Activated gamma-delta T cell treated with Interleukin-2 at 50 U/mL for 16 hours (primary cell): ENCODE measurements around the gene ARR3.
"Not testable (repeated sequence)": the region's sequence is repeated elsewhere in the genome, so short reads cannot be mapped to it uniquely, and the experiment has no call there.

ENCODE experiments used
- DNase-seq: peaks from one replicate; pipeline ENCODE4 v3.0.0-alpha.2; 2020

The ARR3 gene

GRCh38 chrX:70268034-70268433, at the start of gene ARR3:
Gene ARR3, plus strand, starts transcription at chrX:70268334. Its CDS starts 1,052 bp downstream, at chrX:70269386.
- no peak for DNase-seq

DNA sequence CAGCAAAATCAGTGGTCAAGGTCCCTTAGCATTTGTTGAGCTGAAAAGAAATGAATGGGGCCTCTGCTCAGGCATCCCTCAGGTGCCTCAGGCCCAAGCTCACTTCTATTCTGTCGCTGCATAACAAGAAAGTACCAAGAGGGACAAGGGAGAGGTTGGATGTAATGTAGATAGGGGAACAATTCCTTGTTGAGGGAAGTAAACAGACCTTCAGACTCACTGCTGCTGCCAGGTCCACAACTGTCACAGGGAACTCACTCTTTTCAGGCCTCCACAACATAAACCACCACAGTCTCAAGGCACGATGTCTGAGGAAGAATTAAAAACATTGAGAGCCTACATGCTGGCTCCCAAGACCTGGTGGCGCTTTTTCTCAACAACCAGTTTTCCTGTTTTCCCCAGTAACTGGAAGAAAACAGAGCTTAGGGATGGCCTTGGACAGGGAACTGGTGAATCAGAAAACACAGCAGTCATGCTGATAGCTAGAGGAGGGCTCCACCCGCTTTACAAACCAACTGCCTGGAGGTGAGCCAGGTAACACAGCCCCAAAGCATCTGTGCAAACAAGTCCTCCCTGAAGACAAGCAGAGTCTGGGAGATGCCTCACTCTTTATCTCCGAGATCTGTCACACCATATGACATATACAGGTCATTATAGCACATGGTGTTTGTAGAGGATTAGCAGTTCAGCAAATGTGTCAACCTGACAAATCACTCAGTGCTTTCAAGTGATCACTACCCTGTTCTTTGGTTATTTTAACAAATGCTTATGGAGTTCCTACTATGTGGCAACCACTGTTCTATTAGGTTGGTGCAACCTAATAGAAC, 48.0 kb upstream of the ARR3 start:
- DNase-seq, result no peak

GRCh38 chrX:70226048-70226447, 42.1 kb upstream of the ARR3 start:
- no peak for DNase-seq

- DNase-seq, result no peak
These were observed 41.4 kb upstream of the ARR3 start for GRCh38 chrX:70226687-70227086.

GRCh38 chrX:70231666-70232065, 36.5 kb upstream of the ARR3 start:
- DNase-seq, result no peak

DNA sequence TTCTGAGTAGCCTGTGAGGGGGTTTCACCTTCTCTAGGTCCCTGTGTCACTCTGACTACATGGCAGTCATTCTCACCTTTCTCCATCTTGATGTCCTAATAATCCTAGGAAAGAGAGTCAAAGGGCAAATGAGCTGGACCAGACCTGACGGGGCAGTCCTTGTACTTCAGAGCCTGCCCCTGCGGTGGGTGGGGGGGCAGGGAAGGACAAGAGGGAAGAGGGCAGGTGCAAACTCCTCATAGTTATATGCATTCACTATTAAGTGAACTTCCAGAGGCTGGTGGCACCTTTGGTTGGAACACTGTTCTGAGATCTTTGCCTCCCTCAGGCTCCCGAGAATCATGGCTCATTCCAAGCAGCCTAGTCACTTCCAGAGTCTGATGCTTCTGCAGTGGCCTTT, 33.8 kb upstream of the ARR3 start, which contains the start of gene AWAT1:
Gene AWAT1 (plus strand): TSS at position 301 of the 400 bp plus-strand sequence. CDS start 41 bp downstream, at position 342.
- DNase-seq, result no peak

DNA sequence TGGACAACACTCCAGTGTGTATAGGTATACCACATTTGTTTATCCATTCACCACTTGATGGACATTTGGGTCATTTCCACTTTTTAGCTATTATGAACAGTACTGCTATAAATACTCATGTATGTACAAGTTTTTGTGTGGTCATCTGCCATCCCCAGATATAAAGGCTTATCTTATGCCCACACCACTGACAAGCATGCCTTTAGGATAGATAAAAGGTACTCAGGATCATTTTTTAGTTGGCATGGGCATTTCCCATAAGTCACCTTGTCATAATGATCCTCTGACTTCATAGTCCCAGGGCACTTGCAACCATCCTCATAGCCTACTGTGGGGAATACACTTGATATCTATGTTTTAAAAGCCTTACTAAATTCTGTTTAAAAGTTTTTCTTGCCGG, 27.4 kb upstream of the ARR3 start:
- DNase-seq, result no peak

DNA sequence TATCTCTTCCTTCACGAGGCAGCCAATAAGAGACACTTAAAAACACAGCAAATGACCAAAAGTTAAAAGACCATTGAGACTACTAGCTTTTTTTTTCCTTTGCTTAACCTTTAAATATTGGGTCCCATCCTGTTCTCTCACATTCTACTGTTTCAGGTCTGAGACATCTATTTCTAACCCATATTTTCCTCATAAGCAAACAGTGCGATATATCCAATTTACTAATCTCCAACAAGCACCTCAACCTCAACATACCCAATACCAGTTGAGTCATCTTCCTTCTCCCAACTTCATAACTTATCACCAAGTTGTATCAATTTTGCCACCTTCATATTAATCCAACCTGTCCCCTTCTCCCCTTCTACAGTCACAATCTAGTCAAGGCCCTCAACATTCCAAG, 26.6 kb upstream of the ARR3 start:
- DNase-seq, result no peak

DNA sequence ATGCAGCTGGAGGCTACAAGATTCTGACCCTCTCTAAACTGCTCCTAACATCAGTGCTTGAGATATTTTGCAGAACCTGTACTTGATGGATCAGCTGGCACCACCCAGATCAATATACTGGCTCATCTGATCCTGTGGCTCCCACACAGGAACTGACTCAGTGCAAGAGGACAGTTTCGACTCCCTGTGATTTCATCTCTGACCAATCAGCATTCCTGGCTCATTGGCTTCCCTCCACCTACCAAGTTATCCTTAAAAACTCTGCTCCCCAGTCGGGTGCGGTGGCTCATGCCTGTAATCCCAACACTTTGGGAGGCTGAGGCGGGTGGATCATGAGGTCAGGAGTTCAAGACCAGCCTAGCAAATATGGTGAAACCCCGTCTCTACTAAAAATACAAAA, 24.5 kb upstream of the ARR3 start:
- not testable (repeated sequence) for DNase-seq

DNA sequence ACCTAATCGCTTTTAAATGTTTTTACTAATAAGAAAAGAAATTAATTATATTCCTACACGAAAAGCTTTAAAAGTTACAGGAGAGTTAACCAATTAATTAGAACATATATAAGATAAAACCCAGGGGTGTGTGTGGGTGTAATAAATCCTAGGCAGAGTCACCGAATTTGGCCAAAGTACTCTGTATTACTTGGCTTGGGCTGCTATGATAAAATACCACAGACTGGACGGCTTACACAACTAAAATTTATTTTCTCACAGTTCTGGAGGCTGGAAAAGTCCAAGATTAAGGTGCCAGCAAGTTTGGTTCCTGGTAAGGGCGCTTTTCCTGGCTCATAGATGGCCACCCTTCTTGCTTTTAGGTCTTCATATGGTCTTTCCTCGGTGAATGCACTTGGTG, 23.3 kb upstream of the ARR3 start:
- no peak for DNase-seq

DNA sequence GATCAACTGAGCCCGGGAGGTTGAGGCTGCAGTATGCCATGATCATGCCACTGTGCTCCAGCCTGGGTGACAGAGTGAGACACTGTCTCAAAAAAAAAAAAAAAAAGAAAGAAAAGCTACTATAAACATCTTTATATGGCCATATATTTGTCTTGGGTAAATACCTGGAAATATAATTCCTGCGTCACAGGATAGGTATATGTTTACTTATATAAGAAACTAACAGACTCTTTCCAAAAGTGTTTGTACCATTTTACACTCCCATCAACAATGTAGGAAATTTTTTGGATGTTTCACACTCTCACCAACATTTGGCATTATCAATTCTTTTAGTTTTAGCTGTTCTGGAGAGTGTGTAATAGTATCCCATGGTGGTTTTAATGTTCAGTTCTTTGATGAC, 20.9 kb upstream of the ARR3 start:
- DNase-seq, result no peak

DNA sequence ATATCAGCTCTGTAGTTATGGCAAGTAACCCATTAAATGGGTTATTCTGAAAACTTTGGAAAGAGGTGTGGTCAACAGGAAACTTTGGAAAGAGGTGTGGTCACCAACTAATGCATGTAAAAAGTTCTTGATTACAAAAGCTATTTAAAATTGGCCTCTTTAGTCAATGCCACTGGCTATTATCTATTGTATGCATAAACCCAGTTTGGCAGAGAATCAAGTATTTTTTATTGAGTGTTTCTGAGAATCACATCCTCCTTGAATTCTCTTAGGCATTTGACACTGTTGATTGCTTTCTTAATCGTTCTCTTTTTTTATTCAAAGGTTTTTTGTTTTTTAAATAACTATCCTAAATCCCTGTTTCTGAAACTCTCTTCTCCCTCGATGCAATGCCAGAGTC, 15.6 kb upstream of the ARR3 start:
- no peak for DNase-seq

DNA sequence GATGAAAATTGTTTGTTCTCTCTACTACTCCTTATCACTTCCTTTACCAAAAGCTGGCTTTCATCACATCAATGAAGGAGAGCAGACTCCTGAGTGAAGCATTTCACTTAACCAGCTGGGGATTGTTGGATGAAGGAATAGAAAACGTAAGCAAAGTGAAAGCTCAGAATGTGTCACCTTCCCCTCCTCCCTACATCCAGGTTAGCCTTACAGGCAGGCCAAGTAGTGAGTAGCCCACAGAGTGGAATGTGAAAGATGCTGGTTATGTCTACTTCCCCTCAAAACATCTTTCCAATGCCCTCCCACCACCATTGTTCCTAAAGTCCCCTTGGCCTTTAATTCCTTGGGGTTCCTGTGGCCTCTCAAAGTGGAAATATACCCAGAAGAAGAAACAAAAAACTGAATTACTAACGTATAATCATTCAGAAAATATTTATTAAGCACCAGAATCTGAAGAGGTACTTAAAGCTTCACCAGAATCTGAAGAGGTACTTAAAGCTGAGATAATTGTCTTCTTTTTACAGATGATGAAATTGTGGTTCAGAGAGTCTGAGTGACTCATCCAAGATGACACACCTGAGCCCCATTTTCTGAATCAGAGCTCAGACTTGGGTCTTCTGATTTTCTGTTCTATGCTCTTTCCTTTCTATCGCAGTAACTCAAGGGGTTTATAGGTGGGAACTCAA, 14.6 kb upstream of the ARR3 start:
- DNase-seq, result no peak

DNA sequence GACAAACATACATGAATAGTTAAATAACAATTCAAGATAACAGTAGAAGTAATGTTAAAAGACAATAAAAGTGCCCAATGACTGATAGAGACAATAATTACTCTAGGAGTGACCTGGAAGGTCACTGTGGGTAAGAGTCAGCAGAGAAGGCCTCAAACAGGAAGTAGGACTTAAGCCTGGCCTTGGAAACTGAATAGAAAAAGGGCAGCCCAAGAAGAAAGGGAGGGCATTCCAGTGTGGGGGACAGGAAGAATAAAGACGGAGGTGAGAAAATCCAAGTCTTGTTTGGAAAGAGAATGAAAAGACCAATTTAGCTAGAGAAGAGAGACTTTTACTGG, 14.1 kb upstream of the ARR3 start:
- DNase-seq, result no peak

- no peak for DNase-seq
These were observed 13.2 kb upstream of the ARR3 start for GRCh38 chrX:70254909-70255308.

DNA sequence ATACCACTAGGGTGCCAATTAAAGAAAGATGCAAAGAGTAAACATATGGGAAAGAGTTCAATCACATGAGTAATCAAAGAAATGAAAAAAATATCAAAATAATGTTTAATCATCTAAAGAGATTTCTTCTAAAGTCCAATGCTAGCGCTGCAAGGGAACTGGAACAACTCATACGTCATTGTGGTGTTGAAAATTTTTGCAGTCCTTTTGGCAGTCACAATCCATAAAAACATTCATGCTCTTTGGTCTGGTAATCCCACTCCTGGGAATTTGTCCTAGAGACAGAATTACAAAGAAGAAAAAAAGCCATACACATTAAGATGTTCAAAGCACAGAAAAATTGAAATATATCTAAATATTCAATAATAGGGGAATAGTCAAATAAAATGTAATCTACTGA, 12.7 kb upstream of the ARR3 start:
- DNase-seq, result no peak

DNA sequence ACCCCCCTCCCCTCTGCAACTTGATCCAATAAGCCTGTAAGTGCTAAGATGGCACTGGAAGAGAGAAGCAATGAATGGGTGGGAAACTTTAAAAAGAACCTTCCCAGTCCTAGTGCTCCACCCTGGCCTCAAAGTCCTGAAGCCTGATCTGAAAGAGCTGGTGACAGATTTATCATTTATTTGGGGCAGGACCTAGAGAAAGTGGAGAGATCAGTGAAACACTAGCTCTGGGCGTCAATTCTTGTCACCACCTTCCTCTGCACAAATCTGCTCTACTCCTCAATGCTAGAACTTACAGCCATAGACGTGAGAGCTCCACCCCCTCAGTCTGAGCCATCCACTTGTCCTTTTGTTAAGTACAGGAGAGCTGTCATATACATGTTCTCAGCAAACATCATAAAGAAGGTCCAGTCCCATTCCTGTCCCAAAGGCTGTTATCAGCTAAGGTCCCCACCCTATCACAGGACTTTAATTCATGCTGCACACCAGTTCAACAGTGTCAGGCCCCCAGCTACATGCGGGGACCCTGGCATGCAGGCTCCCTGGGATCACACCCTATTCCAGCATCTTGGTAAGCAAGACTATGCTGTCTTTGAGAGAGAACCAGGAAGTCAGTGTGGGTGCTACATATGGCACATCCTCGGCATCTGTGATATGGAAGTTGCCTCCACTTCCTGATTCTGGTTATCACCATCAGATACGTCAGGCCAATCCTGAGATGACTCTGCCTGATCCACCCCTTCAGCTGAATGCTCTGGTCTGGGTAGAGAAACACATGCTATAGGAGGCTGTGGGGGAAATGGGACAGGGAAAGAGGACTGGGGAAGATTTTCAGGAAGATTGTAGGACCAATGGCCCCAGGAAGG, 10.5 kb upstream of the ARR3 start:
- DNase-seq, result no peak

DNA sequence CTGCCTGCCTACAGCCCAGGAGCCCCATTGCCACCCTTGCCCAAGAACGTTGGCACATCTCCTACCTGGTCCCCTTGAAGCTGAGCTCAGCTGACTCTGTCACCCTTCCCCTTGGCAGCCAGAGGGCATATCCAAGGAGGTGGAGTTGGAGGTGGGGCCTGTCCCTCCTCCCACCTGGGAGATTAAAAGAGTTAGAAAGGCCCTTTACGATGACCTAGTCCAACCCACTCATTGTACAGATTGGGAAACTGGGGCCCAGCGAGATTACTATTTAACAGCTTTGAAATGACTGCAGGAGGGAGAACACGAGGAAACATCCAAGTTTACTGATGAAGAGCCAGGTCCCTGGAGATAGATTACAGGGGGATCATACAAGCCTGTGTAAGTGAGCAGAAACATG, 8.0 kb upstream of the ARR3 start, which contains the start of gene P2RY4:
Gene P2RY4 (minus strand): TSS at position 101 of the 400 bp plus-strand sequence. CDS start 580 bp downstream, outside the sequence.
- DNase-seq, result no peak

DNA sequence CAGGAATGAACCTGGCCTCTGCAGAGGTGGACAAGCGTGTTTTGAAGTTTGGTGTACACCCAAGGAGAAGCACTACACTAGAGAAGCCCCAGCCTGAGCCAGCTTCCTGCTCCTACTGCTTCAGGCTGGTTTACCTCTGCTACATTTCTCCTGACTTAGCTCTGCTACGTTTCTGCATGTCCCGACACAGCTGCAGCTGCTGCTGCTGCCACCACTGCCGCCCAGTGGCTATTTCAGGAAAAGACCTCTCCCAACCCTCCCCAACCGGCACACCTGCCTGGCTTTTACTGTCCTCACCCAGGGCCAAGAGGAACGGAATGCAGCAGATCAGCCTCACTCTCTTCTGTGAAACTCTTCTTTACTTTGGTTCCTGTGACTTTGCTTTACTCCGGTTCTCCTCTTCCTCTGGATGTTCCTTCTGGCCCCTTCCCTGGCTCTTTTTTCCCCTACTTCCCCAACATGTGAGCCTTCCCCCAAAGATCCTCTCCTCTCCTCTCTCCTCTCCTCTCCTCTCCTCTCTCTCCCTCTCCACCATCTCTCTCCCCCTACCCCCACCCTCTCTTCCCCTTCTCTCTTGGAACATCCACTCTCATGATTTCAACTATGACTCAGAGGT, 5.1 kb upstream of the ARR3 start:
- no peak for DNase-seq

- DNase-seq, result no peak
These were observed 3.4 kb upstream of the ARR3 start for GRCh38 chrX:70264784-70265183.

DNA sequence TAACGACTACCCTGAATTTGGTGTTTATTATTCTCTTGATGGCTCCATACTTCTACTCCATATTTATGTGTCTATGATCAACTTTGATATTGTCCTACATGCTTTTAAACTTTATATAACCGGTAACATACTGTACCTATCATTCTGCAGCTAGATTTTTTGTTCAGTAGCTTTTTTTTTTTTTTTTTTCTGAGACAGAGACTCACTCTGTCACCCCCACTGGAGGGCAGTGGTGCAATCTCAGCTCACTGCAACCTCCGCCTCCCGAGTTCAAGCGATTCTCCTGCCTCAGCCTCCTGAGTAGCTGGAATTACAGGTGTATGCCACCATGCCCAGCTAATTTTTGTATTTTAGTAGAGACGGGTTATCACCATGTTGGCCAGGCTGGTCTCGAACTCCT, 5.9 kb downstream of the ARR3 start:
- not testable (repeated sequence) for DNase-seq

GRCh38 chrX:70279081-70279480, 10.9 kb downstream of the ARR3 start:
- DNase-seq, result no peak

- DNase-seq, result no peak
These were observed 12.4 kb downstream of the ARR3 start for GRCh38 chrX:70280573-70280972.
